Measurements from ENCODE around the gene BIRC6.
"Not testable (repeated sequence)": the region's sequence is repeated elsewhere in the genome, so short reads cannot be mapped to it uniquely, and the experiment has no call there.

BIRC6 gene

DNA sequence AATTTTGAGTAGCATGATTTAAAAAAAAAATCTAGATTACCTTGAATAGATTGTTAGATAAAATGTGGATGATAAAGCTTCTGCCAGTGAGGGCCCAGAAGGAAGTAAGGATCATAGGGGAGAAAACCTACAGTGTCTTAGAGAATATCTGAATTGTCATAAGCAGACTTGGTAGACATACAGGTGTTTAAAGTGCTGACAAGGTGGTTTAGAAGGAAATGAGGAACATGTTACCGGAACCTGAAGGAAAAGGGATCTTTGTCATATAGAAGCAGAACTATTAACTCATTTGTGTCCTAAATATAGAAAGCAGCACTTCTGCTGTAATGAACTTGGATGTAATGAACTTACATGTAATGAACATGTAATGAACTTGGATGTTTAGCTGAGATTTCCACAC, 176.1 kb downstream of the BIRC6 start:
- Mint-ChIP-seq H3K27ac (no peak overlapping the region), H3K4me3 (no peak overlapping the region), H3K9me3 (no peaks in the 10 kb centered on the region), H3K4me1 (ENCODE audit: low read depth) (peaks cover 8% of the 10 kb centered on the region), H3K36me3 (ENCODE audit: low read depth) (peaks cover 67% of the 10 kb centered on the region), H3K27me3 (ENCODE audit: low read depth) (no peaks in the 10 kb centered on the region)
- DNase-seq (ENCODE audit: low spot score) = no peak

DNA sequence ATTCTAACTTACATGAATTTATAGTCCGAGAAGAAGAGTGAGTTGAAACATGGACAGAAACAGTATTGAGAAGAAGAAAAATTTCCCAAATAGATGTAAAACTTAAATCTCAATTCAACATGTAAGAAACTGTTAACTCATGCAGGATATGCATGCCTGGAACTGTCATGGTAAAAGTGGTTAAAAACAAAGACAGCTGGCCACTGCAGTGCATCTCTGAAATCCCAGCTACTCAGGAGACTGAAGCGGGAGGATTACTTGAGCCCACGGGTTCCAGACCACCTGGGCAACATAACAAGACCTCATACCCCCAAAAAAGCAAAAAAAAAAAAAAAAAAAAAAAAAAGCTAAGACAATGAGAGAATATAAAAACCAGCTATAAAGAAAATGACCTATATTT, 178.0 kb downstream of the BIRC6 start:
- H3K27ac Mint-ChIP-seq = no peak overlapping the region
- no peaks in the 10 kb centered on the region for H3K9me3 Mint-ChIP-seq
- H3K27me3 Mint-ChIP-seq (ENCODE audit: low read depth) = no peaks in the 10 kb centered on the region
- H3K36me3 Mint-ChIP-seq (ENCODE audit: low read depth) = peaks cover 63% of the 10 kb centered on the region
- DNase-seq (ENCODE audit: low spot score) = no peak
- peaks cover 10% of the 10 kb centered on the region for H3K4me1 Mint-ChIP-seq (ENCODE audit: low read depth)
- H3K4me3 Mint-ChIP-seq = no peak overlapping the region

DNA sequence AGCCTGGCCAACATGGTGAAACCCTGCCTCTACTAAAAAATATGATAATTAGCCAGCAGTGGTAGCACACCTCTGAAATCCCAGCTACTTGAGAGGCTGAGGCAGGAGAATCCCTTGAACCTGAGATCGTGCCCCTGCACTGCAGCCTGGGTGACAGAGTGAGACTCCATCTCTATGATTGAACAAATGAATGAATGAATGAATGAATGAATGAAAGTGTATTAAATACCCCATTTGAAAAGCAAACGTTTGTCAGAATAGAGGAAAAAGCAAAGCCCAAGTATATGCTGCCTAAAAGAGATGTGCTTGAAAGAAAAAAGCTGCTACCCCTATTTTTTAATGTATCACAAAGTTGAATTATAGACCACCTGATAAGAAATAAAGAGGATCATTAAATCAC, 181.9 kb downstream of the BIRC6 start:
- H3K36me3 Mint-ChIP-seq (ENCODE audit: low read depth) = peaks cover 33% of the 10 kb centered on the region
- no peak for DNase-seq (ENCODE audit: low spot score)
- H3K9me3 Mint-ChIP-seq = no peaks in the 10 kb centered on the region
- H3K4me3 Mint-ChIP-seq = no peak overlapping the region
- H3K27ac Mint-ChIP-seq = no peak overlapping the region
- H3K27me3 Mint-ChIP-seq (ENCODE audit: low read depth) = no peaks in the 10 kb centered on the region
- peaks cover 2% of the 10 kb centered on the region for H3K4me1 Mint-ChIP-seq (ENCODE audit: low read depth)

DNA sequence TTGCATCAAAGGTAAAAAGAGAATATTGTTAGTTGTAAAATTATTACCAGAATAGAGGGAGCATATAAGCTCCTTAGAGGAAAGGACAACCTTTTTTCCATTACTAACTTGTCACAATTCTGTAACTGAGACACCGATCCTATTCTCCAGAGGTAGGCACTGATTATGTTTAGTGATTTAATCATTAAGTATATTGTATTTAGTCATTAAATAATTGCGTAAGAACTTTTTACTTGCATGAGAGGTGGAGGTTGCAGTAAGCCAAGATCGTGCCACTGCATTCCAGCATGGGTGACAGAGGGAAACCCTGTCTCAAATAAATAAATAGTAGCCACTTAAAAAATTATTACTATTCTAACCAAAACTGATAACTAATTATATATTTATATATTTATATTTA, 195.7 kb downstream of the BIRC6 start:
- not testable (repeated sequence) for H3K27me3 Mint-ChIP-seq (ENCODE audit: low read depth)

DNA sequence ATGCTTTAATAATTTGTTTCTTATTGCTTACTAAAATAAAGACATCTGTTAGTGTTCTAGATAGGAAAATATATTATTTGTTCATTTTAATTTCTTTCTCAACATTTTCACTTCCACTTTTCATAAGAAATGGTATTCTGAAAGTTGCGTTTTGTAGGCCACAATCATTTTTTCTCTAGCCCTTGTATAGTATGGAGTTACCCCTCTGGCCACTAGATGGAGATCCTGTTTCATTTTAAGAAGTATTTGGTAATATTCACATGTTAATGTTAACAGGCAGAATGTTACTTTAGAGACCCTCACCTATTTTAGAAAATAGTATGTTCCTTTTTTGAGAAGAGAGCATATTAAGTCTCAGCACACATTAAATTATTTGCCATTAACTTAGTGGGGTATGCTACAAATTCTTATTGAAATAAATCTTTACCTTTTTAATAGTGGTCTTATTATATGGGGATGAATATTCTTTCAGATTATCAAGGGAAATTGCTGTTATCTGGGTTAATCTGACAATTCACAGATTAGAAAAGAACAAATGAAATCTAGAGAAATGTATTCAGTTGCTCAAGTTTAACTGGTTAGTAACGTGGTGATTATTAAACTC, 197.1 kb downstream of the BIRC6 start:
- DNase-seq (ENCODE audit: low spot score) = no peak
- Mint-ChIP-seq H3K36me3 (ENCODE audit: low read depth) (peaks cover 12% of the 10 kb centered on the region), H3K27ac (no peak overlapping the region)

More for the DNA sequence above, 195.7 kb downstream of the BIRC6 start:
- peaks cover 10% of the 10 kb centered on the region for H3K36me3 Mint-ChIP-seq (ENCODE audit: low read depth)
- H3K27ac Mint-ChIP-seq; H3K4me3 Mint-ChIP-seq; H3K4me1 Mint-ChIP-seq (ENCODE audit: low read depth); H3K9me3 Mint-ChIP-seq; DNase-seq (ENCODE audit: low spot score): not testable (repeated sequence)

DNA sequence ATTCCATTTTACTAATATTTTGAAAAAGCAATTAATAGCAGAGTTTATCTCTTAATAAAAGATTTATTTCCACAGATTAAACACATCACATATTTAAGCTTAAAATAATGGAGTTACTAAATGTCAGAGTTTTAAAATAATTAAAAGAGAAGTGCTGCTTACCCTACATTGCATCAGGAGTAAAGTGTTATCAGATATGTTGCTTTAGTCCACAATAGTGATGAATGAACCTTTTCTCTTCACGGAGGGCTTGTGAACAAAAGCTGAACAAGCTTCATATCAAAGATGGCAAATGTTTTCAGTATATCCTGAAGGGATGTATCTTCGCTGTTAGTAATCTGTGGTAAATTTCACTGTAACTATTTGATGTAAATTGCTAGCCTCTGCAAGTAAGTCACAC, 201.7 kb downstream of the BIRC6 start:
- Mint-ChIP-seq H3K27me3 (ENCODE audit: low read depth) (no peaks in the 10 kb centered on the region), H3K9me3 (no peaks in the 10 kb centered on the region), H3K4me3 (no peak overlapping the region), H3K36me3 (ENCODE audit: low read depth) (peaks cover 28% of the 10 kb centered on the region), H3K4me1 (ENCODE audit: low read depth) (no peaks in the 10 kb centered on the region), H3K27ac (no peak overlapping the region)
- DNase-seq (ENCODE audit: low spot score) = no peak

More for the DNA sequence above, 197.1 kb downstream of the BIRC6 start:
- Mint-ChIP-seq H3K4me1 (ENCODE audit: low read depth) (no peaks in the 10 kb centered on the region), H3K9me3 (no peaks in the 10 kb centered on the region), H3K4me3 (no peak overlapping the region), H3K27me3 (ENCODE audit: low read depth) (no peaks in the 10 kb centered on the region)

DNA sequence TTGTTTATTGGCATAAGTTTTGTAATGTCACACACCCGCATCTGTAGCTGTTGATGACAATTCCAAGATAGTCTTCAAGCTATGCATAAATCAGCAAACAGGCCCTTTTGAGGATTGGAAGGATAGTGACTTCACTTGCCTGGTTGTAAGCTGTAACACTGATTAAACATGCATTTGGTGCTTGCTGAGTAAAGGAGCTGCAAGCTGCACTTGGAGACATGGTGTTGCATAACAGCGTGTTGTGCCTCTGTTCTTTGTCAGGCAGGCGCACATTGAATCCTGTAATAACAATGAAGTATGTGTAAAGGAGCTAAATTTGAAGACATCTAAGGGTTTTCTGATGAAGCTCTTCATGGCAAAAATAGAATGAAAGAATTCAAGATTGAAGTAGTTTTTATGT, 202.3 kb downstream of the BIRC6 start:
- Mint-ChIP-seq H3K4me1 (ENCODE audit: low read depth) (peaks cover 3% of the 10 kb centered on the region), H3K36me3 (ENCODE audit: low read depth) (peaks cover 31% of the 10 kb centered on the region), H3K4me3 (no peak overlapping the region), H3K27me3 (ENCODE audit: low read depth) (no peaks in the 10 kb centered on the region), H3K27ac (no peak overlapping the region), H3K9me3 (peaks cover 3% of the 10 kb centered on the region)
- no peak for DNase-seq (ENCODE audit: low spot score)

DNA sequence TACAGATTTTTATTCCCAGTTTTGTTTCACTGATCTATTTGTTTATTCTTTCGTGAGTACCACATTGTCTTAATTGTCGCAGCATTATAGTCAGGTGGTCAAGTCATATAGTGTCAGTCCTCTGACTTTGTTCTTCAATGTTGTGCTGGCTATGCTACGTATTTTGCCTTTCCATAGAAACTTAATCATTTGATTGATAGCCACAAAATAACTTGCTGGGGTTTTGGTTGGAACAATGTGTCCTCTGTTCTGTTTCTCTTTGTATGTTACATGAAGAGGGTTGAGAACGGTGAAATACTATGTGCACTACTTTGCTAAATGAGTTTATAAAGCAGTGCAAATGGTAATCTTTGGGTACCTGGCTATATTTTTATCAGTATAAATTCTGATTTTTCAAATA, 206.1 kb downstream of the BIRC6 start:
- Mint-ChIP-seq H3K4me1 (ENCODE audit: low read depth) (peaks cover 8% of the 10 kb centered on the region), H3K4me3 (no peak overlapping the region), H3K27me3 (ENCODE audit: low read depth) (no peaks in the 10 kb centered on the region), H3K9me3 (peaks cover 28% of the 10 kb centered on the region), H3K27ac (no peak overlapping the region), H3K36me3 (ENCODE audit: low read depth) (peaks cover 59% of the 10 kb centered on the region)
- no peak for DNase-seq (ENCODE audit: low spot score)

DNA sequence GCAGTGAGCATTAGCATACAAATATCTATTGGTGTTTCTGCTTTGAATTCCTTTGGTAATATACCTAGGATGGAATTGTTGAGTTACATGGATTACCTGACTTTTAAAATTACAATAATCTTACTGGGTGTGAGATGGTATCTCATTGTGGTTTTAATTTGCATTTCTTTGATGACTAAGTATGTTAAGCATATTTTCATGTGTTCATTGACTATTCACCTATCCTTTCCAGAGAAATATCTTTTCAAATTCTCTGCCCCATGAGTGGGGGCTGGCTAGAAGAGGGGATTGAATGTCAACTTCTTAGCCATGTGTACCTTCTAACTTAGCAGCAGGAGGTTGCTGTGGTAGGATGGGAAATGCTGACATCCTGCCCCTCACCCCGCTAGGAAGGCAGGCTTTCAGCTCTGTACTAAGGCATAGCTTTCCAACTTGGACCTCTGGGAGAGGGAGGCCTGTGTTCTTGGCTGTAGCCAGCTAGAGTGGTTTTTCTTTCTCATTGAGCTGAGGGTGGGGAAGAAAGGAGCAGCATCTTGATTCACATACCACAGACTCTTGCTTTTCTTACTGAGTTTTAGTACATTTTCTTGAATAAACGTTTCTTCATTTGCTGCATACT, 207.7 kb downstream of the BIRC6 start:
- H3K36me3 Mint-ChIP-seq (ENCODE audit: low read depth) = peaks cover 57% of the 10 kb centered on the region
- H3K4me1 Mint-ChIP-seq (ENCODE audit: low read depth) = peaks cover 8% of the 10 kb centered on the region
- no peaks in the 10 kb centered on the region for H3K27me3 Mint-ChIP-seq (ENCODE audit: low read depth)
- H3K27ac Mint-ChIP-seq = no peak overlapping the region
- H3K9me3 Mint-ChIP-seq = peaks cover 28% of the 10 kb centered on the region
- no peak overlapping the region for H3K4me3 Mint-ChIP-seq
- DNase-seq (ENCODE audit: low spot score) = no peak

DNA sequence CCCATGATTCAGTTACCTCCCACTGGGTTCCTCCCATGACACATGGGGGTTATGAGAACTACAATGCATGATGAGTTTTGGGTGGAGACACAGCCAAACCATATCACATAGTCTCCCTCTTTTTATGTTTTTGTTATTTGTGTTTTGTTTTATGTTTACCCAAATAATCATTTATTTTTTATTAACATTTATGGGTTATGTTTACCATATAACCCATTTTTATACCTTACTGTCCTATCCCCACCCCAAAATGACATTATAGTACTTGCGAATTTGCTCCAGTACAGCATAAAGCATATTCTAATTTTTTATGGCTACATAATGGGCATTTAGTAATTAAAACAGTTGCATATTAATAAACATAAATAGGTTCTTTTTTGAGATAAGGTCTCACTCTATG, 209.1 kb downstream of the BIRC6 start:
- H3K27ac Mint-ChIP-seq = no peak overlapping the region
- H3K4me1 Mint-ChIP-seq (ENCODE audit: low read depth) = peaks cover 8% of the 10 kb centered on the region

DNA sequence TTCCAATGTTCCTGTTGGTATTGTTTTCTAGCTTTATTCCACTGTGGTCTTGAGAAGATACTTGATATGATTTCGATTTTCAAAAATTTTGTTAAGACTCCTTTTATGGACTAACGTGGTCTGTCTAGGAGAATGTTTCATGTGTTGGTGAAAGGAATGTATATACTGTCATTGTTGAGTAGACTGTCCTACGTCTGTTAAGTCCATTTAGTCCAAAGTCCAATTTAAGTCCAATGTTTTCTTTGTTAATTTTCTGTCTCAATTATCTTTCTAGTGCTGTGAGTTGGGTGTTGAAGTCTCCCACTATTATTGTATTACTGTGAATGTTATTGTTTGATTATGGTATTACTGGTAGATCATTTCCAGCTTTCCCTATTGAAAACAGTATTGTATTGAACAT, 215.2 kb downstream of the BIRC6 start:
- H3K9me3 Mint-ChIP-seq = peaks cover 5% of the 10 kb centered on the region
- peak overlapping the region; percentile 22 for H3K4me3 Mint-ChIP-seq
- peaks cover 55% of the 10 kb centered on the region for H3K36me3 Mint-ChIP-seq (ENCODE audit: low read depth)
- no peaks in the 10 kb centered on the region for H3K27me3 Mint-ChIP-seq (ENCODE audit: low read depth)
- peak overlapping the region; percentile 46 for H3K27ac Mint-ChIP-seq
- DNase-seq (ENCODE audit: low spot score) = no peak
- H3K4me1 Mint-ChIP-seq (ENCODE audit: low read depth) = peaks cover 24% of the 10 kb centered on the region

More for the DNA sequence above, 209.1 kb downstream of the BIRC6 start:
- Mint-ChIP-seq H3K27me3 (ENCODE audit: low read depth) (no peaks in the 10 kb centered on the region), H3K9me3 (peaks cover 28% of the 10 kb centered on the region), H3K36me3 (ENCODE audit: low read depth) (peaks cover 57% of the 10 kb centered on the region), H3K4me3 (no peak overlapping the region)
- DNase-seq (ENCODE audit: low spot score) = no peak

DNA sequence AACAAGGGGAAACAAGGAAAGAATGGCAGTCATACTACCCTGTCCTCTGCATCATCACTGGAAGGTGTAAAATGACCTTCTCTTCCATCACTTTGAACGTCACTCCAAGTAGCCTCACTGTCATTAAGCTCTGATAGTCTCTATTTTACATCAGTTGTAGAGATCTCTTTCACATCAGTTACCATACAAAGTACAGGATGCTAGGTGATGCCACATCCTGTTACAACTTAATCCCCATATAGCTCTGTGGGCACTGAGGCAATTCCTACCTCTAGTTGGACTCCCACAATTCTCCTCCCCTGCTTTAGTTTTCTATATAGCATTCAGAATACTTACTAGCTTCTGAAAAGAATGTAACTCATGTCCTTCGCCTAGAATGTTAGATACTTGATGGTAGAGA, 215.9 kb downstream of the BIRC6 start:
- peaks cover 50% of the 10 kb centered on the region for H3K36me3 Mint-ChIP-seq (ENCODE audit: low read depth)
- H3K27me3 Mint-ChIP-seq (ENCODE audit: low read depth) = no peaks in the 10 kb centered on the region
- H3K4me1 Mint-ChIP-seq (ENCODE audit: low read depth) = peaks cover 24% of the 10 kb centered on the region
- peak overlapping the region; percentile 74 for H3K27ac Mint-ChIP-seq
- no peaks in the 10 kb centered on the region for H3K9me3 Mint-ChIP-seq
- no peak for DNase-seq (ENCODE audit: low spot score)
- H3K4me3 Mint-ChIP-seq = peak overlapping the region; percentile 55

DNA sequence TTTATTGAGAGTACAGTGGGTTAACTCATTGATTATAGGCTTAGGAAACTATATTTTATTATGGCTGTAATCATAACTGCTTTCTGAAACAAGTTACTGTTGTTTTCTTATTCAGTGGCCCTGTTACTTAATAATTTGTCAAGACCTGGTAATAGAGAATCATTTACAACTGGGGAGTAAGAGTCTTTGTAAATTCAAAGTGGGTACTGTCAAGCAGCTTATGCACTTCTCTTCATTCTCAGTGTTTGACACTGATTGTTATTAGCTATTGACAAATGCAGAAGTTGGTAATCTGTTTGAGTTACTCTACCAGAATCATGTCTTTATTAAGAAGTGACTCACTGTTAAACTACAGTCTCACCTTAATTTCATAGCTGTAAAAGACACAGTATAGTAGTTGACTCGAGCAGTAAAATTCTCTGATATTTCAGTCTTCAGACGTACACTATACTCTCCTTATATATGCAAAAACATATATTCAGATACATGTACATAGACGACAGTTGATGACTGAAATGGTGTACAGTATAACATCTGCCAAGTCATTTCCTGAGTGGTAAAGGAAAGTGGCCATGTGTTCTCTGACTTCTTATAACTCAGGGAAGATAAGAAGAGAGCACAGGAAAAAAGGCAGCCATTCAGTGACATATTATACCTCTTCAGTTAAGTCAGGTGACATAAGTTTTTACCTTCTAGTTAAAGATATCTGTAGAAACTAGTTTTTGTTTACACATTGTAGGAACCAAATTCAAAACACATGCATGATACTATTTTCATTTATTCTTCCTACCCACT, 235.0 kb downstream of the BIRC6 start:
- DNase-seq (ENCODE audit: low spot score) = peak; percentile 18
- Mint-ChIP-seq H3K9me3 (no peaks in the 10 kb centered on the region), H3K27ac (peak overlapping the region; percentile 88), H3K4me1 (ENCODE audit: low read depth) (peaks cover 32% of the 10 kb centered on the region), H3K4me3 (peak overlapping the region; percentile 56), H3K36me3 (ENCODE audit: low read depth) (peaks cover 45% of the 10 kb centered on the region), H3K27me3 (ENCODE audit: low read depth) (no peaks in the 10 kb centered on the region)

DNA sequence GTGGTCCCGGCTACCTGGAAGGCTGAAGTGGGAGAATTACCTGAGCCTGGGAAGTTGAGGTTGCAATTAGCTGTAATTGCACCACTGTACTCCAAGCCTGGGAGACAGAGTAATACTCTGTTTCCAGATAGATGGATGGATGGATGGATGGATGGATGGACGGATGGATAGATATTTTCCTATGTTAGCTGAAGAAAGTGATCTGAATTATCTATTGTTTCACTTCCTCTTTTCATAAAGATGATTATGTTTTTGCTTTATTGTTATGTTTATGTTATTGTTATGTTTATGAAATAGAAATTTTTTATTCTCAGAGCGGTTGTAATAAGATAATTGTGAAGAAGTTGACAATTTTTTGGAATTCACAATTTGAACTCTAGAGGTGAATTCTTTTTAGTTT, 237.8 kb downstream of the BIRC6 start:
- no peak overlapping the region for H3K4me3 Mint-ChIP-seq
- H3K27me3 Mint-ChIP-seq (ENCODE audit: low read depth) = no peaks in the 10 kb centered on the region
- no peaks in the 10 kb centered on the region for H3K9me3 Mint-ChIP-seq
- H3K4me1 Mint-ChIP-seq (ENCODE audit: low read depth) = peaks cover 29% of the 10 kb centered on the region
- DNase-seq (ENCODE audit: low spot score) = no peak
- H3K27ac Mint-ChIP-seq = no peak overlapping the region
- peaks cover 49% of the 10 kb centered on the region for H3K36me3 Mint-ChIP-seq (ENCODE audit: low read depth)

All from T-helper 2 cell treated with Interferon-gamma antibody and Interleukin-4, amounts not matched to agents 5 μg/mL and 100 μg/mL, for 36 hours (primary cell).